ENCODE measurements around the gene PNMA6E.
"Not testable (repeated sequence)": the region's sequence is repeated elsewhere in the genome, so short reads cannot be mapped to it uniquely, and the experiment has no call there.

Gene PNMA6E

GRCh38 chrX:153408221-153408721 is 7.1 kb upstream of the PNMA6E start:
- no peak for DNase-seq (ENCODE audit: low read depth)

GRCh38 chrX:153407736-153408135 is 6.6 kb upstream of the PNMA6E start:
- no peak for DNase-seq (ENCODE audit: low read depth)

GRCh38 chrX:153406903-153407302 is 5.8 kb upstream of the PNMA6E start:
- DNase-seq (ENCODE audit: low read depth): no peak

- no peak for DNase-seq (ENCODE audit: low read depth)
Measured at GRCh38 chrX:153406011-153406410, 4.9 kb upstream of the PNMA6E start.

- no peak for DNase-seq (ENCODE audit: low read depth)
Measured at GRCh38 chrX:153405426-153405825, 4.3 kb upstream of the PNMA6E start.

GRCh38 chrX:153404333-153404732 is 3.2 kb upstream of the PNMA6E start:
- not testable (repeated sequence) for DNase-seq (ENCODE audit: low read depth)

- no peak for DNase-seq (ENCODE audit: low read depth)
Measured at GRCh38 chrX:153400146-153401132, 711 bp downstream of the PNMA6E start.

- no peak for DNase-seq (ENCODE audit: low read depth)
Measured at GRCh38 chrX:153398275-153398960, 2.7 kb downstream of the PNMA6E start.

- DNase-seq (ENCODE audit: low read depth): no peak
Measured at GRCh38 chrX:153397256-153397960, 3.7 kb downstream of the PNMA6E start.

GRCh38 chrX:153396320-153397195 is 4.6 kb downstream of the PNMA6E start:
- DNase-seq (ENCODE audit: low read depth): no peak

GRCh38 chrX:153395613-153396319 is 5.4 kb downstream of the PNMA6E start:
- DNase-seq (ENCODE audit: low read depth): no peak

- no peak for DNase-seq (ENCODE audit: low read depth)
Measured at GRCh38 chrX:153394612-153395011, 6.5 kb downstream of the PNMA6E start.

- no peak for DNase-seq (ENCODE audit: low read depth)
Measured at GRCh38 chrX:153392642-153393321, 8.4 kb downstream of the PNMA6E start.

- DNase-seq (ENCODE audit: low read depth): not testable (repeated sequence)
Measured at GRCh38 chrX:153389460-153389768, 11.7 kb downstream of the PNMA6E start.

- no peak for DNase-seq (ENCODE audit: low read depth)
Measured at GRCh38 chrX:153388722-153389459, 12.3 kb downstream of the PNMA6E start.

- DNase-seq (ENCODE audit: low read depth): no peak
Measured at GRCh38 chrX:153387987-153388721, 13.0 kb downstream of the PNMA6E start.

GRCh38 chrX:153387345-153387744 is 13.8 kb downstream of the PNMA6E start:
- no peak for DNase-seq (ENCODE audit: low read depth)

GRCh38 chrX:153386097-153386496 is 15.1 kb downstream of the PNMA6E start:
- DNase-seq (ENCODE audit: low read depth): no peak

GRCh38 chrX:153384973-153385372 is 16.2 kb downstream of the PNMA6E start:
- DNase-seq (ENCODE audit: low read depth): not testable (repeated sequence)

All from amniotic epithelial cell (primary cell).